Hepatocyte (in vitro differentiated cells): ENCODE results near the gene TFAP2B. TPM values are rescaled to one million over a fixed set of nuclear protein-coding genes. Genes with fewer than 3 reads are reported as not detected.

Source experiments
- DNase-seq: peaks from one replicate; pipeline ENCODE4 v3.0.0-alpha.2; 2016; ENCODE audit warnings: low spot score
- H2AFZ ChIP-seq: fragments of 200-600 bp; sonication (generic); 2 replicates; pipeline ENCODE4 v1.6.0; 2016; ENCODE audit warnings: antibody characterized with exemption, mild to moderate bottlenecking
- H3K27ac ChIP-seq: fragments of 200-600 bp; sonication (generic); 2 replicates; pipeline ENCODE4 v1.5.1; 2016; ENCODE audit warnings: mild to moderate bottlenecking
- H3K27me3 ChIP-seq: fragments of 200-600 bp; sonication (generic); 2 replicates; pipeline ENCODE4 v1.6.1; 2016
- H3K36me3 ChIP-seq: fragments of 200-600 bp; sonication (generic); replicated peaks from 2 replicates; pipeline ENCODE4 v1.5.1; 2016; ENCODE audit warnings: low read depth; ENCODE audit not compliant: insufficient read depth
- H3K4me1 ChIP-seq: fragments of 200-600 bp; sonication (generic); 2 replicates; pipeline ENCODE4 v1.5.1; 2016; ENCODE audit warnings: mild to moderate bottlenecking, moderate library complexity; ENCODE audit not compliant: insufficient read depth
- H3K4me2 ChIP-seq: fragments of 200-600 bp; sonication (generic); 2 replicates; pipeline ENCODE4 v1.6.0; 2016
- H3K4me3 ChIP-seq: fragments of 200-600 bp; sonication (generic); 2 replicates; pipeline ENCODE4 v1.5.1; 2016; ENCODE audit warnings: mild to moderate bottlenecking
- H3K79me2 ChIP-seq: fragments of 200-600 bp; sonication (generic); 2 replicates; pipeline ENCODE4 v1.6.0; 2017; ENCODE audit warnings: mild to moderate bottlenecking
- H3K9me2 ChIP-seq: fragments of 200-600 bp; sonication (generic); replicated peaks from 2 replicates; pipeline ENCODE4 v1.6.0; 2017; ENCODE audit warnings: mild to moderate bottlenecking; ENCODE audit not compliant: insufficient read depth
- H3K9me3 ChIP-seq: fragments of 200-600 bp; sonication (generic); 2 replicates; pipeline ENCODE4 v1.5.1; 2016; ENCODE audit warnings: low read depth, mild to moderate bottlenecking
- H4K20me1 ChIP-seq: fragments of 200-600 bp; sonication (generic); 2 replicates; pipeline ENCODE4 v1.6.0; 2016; ENCODE audit warnings: mild to moderate bottlenecking; ENCODE audit not compliant: insufficient read depth, poor library complexity, severe bottlenecking
- CTCF ChIP-seq: fragments of 200-600 bp; sonication (generic); IDR thresholded peaks from 2 replicates; pipeline ENCODE4 v1.5.1; 2016; ENCODE audit warnings: antibody characterized with exemption, mild to moderate bottlenecking; ENCODE audit not compliant: poor library complexity
- EZH2 ChIP-seq: fragments of 200-600 bp; sonication (generic); IDR thresholded peaks from 2 replicates; pipeline ENCODE4 v1.6.1; 2016; ENCODE audit warnings: antibody characterized with exemption, mild to moderate bottlenecking, borderline replicate concordance
- EZH2phosphoT487 ChIP-seq: fragments of 200-600 bp; sonication (generic); IDR thresholded peaks from one replicate; pipeline ENCODE4 v1.6.1; 2018; ENCODE audit warnings: antibody characterized with exemption, mild to moderate bottlenecking, low read depth, moderate library complexity; ENCODE audit not compliant: unreplicated experiment, severe bottlenecking
- WGBS: methylation state at CpG from one replicate; pipeline ENCODE4 v1.1.6; 2016; ENCODE audit warnings: low lambda C conversion rate; ENCODE audit errors: missing lambda C conversion rate; 5-methylcytosine and 5-hydroxymethylcytosine counted together
- polyA plus RNA-seq: library from polyadenylated mRNA; unstranded; fragments of >200 nt; fragmentation: Nextera tagmentation; extraction: Ambion mirVana; gene quantifications from 2 replicates; pipeline ENCODE4 v1.2.1, GENCODE V29; 2016
- total RNA-seq: library from RNA; depleted of rRNA; stranded (reverse); fragments of >200 nt; gene quantifications from 2 replicates; pipeline ENCODE4 v1.2.3, GENCODE V29; 2014

TFAP2B gene
- total and polyA plus RNA-seq, 2 experiments from 2014 or later, result 0.73 to 1.3 TPM

GRCh38 chr6:50889935-50890334, 71.3 kb downstream of the TFAP2B start:
- no peaks in the 10 kb centered on the region for H3K27me3 ChIP-seq
- no peak overlapping the region for H2AFZ ChIP-seq
- no peaks in the 10 kb centered on the region for H3K79me2 ChIP-seq
- no peak overlapping the region for H3K27ac ChIP-seq
- no peak for TF ChIP-seq EZH2
- no peak for TF ChIP-seq EZH2phosphoT487
- no peak for TF ChIP-seq CTCF
- no peaks in the 10 kb centered on the region for H3K9me3 ChIP-seq
- H3K4me3 ChIP-seq, result no peak overlapping the region
- DNase-seq, result no peak
- H4K20me1 ChIP-seq, result no peaks in the 10 kb centered on the region
- no peaks in the 10 kb centered on the region for H3K9me2 ChIP-seq
- H3K4me1 ChIP-seq, result no peaks in the 10 kb centered on the region
- no peak overlapping the region for H3K4me2 ChIP-seq
- no peaks in the 10 kb centered on the region for H3K36me3 ChIP-seq
- 30% methylated on average over 2 of the region's 2 CpGs for WGBS

GRCh38 chr6:50890579-50890978, 71.9 kb downstream of the TFAP2B start:
- no peak overlapping the region for H3K4me3 ChIP-seq
- no peak overlapping the region for H3K4me2 ChIP-seq
- no peak overlapping the region for H3K27ac ChIP-seq
- no peaks in the 10 kb centered on the region for H3K79me2 ChIP-seq
- H3K36me3 ChIP-seq, result no peaks in the 10 kb centered on the region
- DNase-seq, result no peak
- H4K20me1 ChIP-seq, result no peaks in the 10 kb centered on the region
- no peaks in the 10 kb centered on the region for H3K9me3 ChIP-seq
- H3K9me2 ChIP-seq, result no peaks in the 10 kb centered on the region
- TF ChIP-seq EZH2phosphoT487, result no peak
- no peaks in the 10 kb centered on the region for H3K27me3 ChIP-seq
- H2AFZ ChIP-seq, result no peak overlapping the region
- no peaks in the 10 kb centered on the region for H3K4me1 ChIP-seq

GRCh38 chr6:50891290-50891689, 72.6 kb downstream of the TFAP2B start:
- TF ChIP-seq CTCF (no peak), EZH2phosphoT487 (no peak), EZH2 (no peak)
- H3K79me2 ChIP-seq, result no peaks in the 10 kb centered on the region
- no peaks in the 10 kb centered on the region for H3K9me2 ChIP-seq
- H3K4me3 ChIP-seq, result no peak overlapping the region
- H3K9me3 ChIP-seq, result no peaks in the 10 kb centered on the region
- no peak overlapping the region for H2AFZ ChIP-seq
- no peaks in the 10 kb centered on the region for H3K4me1 ChIP-seq
- no peak overlapping the region for H3K4me2 ChIP-seq
- no peaks in the 10 kb centered on the region for H4K20me1 ChIP-seq
- no peak overlapping the region for H3K27ac ChIP-seq
- H3K27me3 ChIP-seq, result no peaks in the 10 kb centered on the region
- no peaks in the 10 kb centered on the region for H3K36me3 ChIP-seq
- DNase-seq, result no peak

Other genes with a start within 250 kb of the TFAP2B start
- 0.23 TPM in 1 of 2 replicates, not detected in the other for gene TFAP2D, start 105.3 kb upstream of the TFAP2B start, total RNA-seq
- not detected in 2 replicates for gene TFAP2D, start 105.3 kb upstream of the TFAP2B start, polyA plus RNA-seq